Amygdala (tissue), 56 donors: ENCODE data around the gene CLSTN3.
"Not testable (repeated sequence)": the region's sequence is repeated elsewhere in the genome, so short reads cannot be mapped to it uniquely, and the experiment has no call there.

Source experiments
- DNase-seq, 56 donors: peaks; one replicate each; lab custom pipeline; 2025; lab: John Stamatoyannopoulos, UW

The CLSTN3 gene

DNA sequence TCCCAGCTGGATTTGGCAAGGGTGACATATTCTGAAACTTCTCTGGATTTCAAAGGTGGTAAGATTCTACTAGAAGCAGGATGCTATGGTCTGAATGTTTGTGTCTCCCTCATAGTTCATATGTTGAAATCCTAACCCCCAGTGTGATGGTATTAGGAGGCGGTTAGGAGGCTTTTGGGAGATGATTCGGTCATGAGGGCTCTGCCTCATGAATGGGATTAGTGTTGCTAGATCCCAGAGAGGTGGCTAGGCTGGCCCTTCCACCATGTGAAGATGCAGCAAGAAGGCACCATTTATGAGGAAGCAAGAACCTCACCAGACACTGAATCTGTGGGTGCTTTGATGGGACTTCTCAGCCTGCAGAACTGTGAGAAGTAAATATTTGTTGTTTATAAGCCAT, 48.3 kb downstream of the CLSTN3 start:
- DNase-seq, result no peak

DNA sequence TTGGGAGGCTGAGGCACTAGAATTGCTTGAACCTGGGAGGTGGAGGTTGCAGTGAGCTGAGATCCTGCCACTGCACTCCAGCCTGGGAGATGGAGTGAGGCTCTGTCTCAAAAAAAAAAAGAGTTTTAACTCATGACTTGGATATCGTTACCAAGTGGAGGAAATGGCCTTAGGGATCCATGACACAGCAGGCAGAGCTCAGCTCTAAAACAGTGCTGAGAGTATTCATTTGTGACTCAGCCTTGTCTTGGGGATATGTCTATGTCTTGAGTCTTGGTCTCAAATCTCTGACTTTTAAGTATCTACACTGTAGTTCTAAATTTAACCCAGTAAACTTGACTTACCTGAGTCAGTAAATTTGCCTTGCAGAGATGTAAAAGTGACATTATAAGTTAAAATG, 50.5 kb downstream of the CLSTN3 start:
- DNase-seq, result no peak

- not testable (repeated sequence) for DNase-seq
Observed at GRCh38 chr12:7186058-7186457, 55.9 kb downstream of the CLSTN3 start.

- DNase-seq, result peak in 49 of 56 donors; percentile 10 to 78 (median 53)
Observed at GRCh38 chr12:7188562-7189397, 58.6 kb downstream of the CLSTN3 start.

GRCh38 chr12:7189398-7190267, 59.5 kb downstream of the CLSTN3 start, which contains the start of gene PEX5:
TSS of gene PEX5 (plus strand) at chr12:7189686. CDS start at chr12:7190378, 692 bp downstream.
- peak in 55 of 56 donors; percentile 14 to 93 (median 80) for DNase-seq

- DNase-seq, result peak in 32 of 56 donors; percentile 4 to 63 (median 32)
Observed at GRCh38 chr12:7190268-7191055, 60.3 kb downstream of the CLSTN3 start.

GRCh38 chr12:7193674-7194073, 63.5 kb downstream of the CLSTN3 start:
- DNase-seq, result no peak

GRCh38 chr12:7197841-7198240, 67.7 kb downstream of the CLSTN3 start:
- DNase-seq, result no peak

DNA sequence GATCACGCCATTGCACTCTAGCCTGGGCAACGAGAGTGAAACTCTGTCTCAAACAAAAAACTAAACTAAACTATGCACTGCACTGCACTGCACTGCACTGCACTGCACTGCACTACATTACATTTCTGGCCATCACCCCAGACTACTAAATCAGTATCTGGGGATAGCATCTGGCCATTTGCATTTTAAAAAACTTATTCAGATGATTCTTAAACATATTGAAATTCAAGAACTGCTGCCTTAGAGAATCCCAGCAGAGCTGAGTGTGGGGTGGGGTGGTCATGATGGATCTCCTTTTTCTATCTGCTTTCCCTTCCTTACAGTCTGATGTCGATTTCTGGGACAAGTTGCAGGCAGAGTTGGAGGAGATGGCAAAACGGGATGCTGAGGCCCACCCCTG, 72.9 kb downstream of the CLSTN3 start:
- no peak for DNase-seq

- DNase-seq, result no peak
Observed at GRCh38 chr12:7205091-7205490, 74.9 kb downstream of the CLSTN3 start.

GRCh38 chr12:7206691-7207090, 76.5 kb downstream of the CLSTN3 start:
- no peak for DNase-seq

GRCh38 chr12:7207866-7208625, 77.9 kb downstream of the CLSTN3 start:
- DNase-seq, result no peak
